ENCODE data around the gene ERN2.

The ERN2 gene

GRCh38 chr16:23706439-23706838, 6.6 kb downstream of the ERN2 start:
- H3K36me3 ChIP-seq (ENCODE audit: insufficient read depth, low read length), result no peaks in the 10 kb centered on the region
- H3K9me3 ChIP-seq (ENCODE audit: low read length), result peaks cover 2% of the 10 kb centered on the region
- H3K4me3 ChIP-seq (ENCODE audit: low read length), result no peak overlapping the region
- H3K27me3 ChIP-seq (ENCODE audit: insufficient read depth, low read length), result peaks cover 6% of the 10 kb centered on the region
- no peaks in the 10 kb centered on the region for H3K4me1 ChIP-seq (ENCODE audit: insufficient read depth, low read length)
- no peak overlapping the region for H2AFZ ChIP-seq (ENCODE audit: low read depth, low read length)

GRCh38 chr16:23705517-23705902, 7.5 kb downstream of the ERN2 start:
- peaks cover 2% of the 10 kb centered on the region for H3K9me3 ChIP-seq (ENCODE audit: low read length)
- peaks cover 4% of the 10 kb centered on the region for H3K27me3 ChIP-seq (ENCODE audit: insufficient read depth, low read length)
- H3K4me3 ChIP-seq (ENCODE audit: low read length), result no peak overlapping the region
- H3K36me3 ChIP-seq (ENCODE audit: insufficient read depth, low read length), result no peaks in the 10 kb centered on the region
- H2AFZ ChIP-seq (ENCODE audit: low read depth, low read length), result no peak overlapping the region
- H3K4me1 ChIP-seq (ENCODE audit: insufficient read depth, low read length), result no peaks in the 10 kb centered on the region

- Histone ChIP-seq H3K27me3 (ENCODE audit: insufficient read depth, low read length) (peaks cover 4% of the 10 kb centered on the region), H3K4me3 (ENCODE audit: low read length) (no peak overlapping the region), H3K36me3 (ENCODE audit: insufficient read depth, low read length) (no peaks in the 10 kb centered on the region), H3K4me1 (ENCODE audit: insufficient read depth, low read length) (no peaks in the 10 kb centered on the region), H2AFZ (ENCODE audit: low read depth, low read length) (no peak overlapping the region), H3K9me3 (ENCODE audit: low read length) (peaks cover 2% of the 10 kb centered on the region)
These were observed 8.1 kb downstream of the ERN2 start for GRCh38 chr16:23704772-23705516.

- Histone ChIP-seq H3K36me3 (ENCODE audit: insufficient read depth, low read length) (no peaks in the 10 kb centered on the region), H3K4me1 (ENCODE audit: insufficient read depth, low read length) (no peaks in the 10 kb centered on the region), H3K27me3 (ENCODE audit: insufficient read depth, low read length) (peaks cover 3% of the 10 kb centered on the region), H2AFZ (ENCODE audit: low read depth, low read length) (no peak overlapping the region), H3K4me3 (ENCODE audit: low read length) (no peak overlapping the region), H3K9me3 (ENCODE audit: low read length) (peaks cover 2% of the 10 kb centered on the region)
These were observed 10.1 kb downstream of the ERN2 start for GRCh38 chr16:23702951-23703350.

- H3K4me3 ChIP-seq (ENCODE audit: low read length), result no peak overlapping the region
- peaks cover 2% of the 10 kb centered on the region for H3K9me3 ChIP-seq (ENCODE audit: low read length)
- H3K27me3 ChIP-seq (ENCODE audit: insufficient read depth, low read length), result no peaks in the 10 kb centered on the region
- H2AFZ ChIP-seq (ENCODE audit: low read depth, low read length), result no peak overlapping the region
- no peaks in the 10 kb centered on the region for H3K4me1 ChIP-seq (ENCODE audit: insufficient read depth, low read length)
- no peaks in the 10 kb centered on the region for H3K36me3 ChIP-seq (ENCODE audit: insufficient read depth, low read length)
These were observed 12.0 kb downstream of the ERN2 start for GRCh38 chr16:23701045-23701444.

- H3K4me1 ChIP-seq (ENCODE audit: insufficient read depth, low read length), result no peaks in the 10 kb centered on the region
- no peak overlapping the region for H3K4me3 ChIP-seq (ENCODE audit: low read length)
- no peaks in the 10 kb centered on the region for H3K36me3 ChIP-seq (ENCODE audit: insufficient read depth, low read length)
- H3K27me3 ChIP-seq (ENCODE audit: insufficient read depth, low read length), result no peaks in the 10 kb centered on the region
- no peak overlapping the region for H2AFZ ChIP-seq (ENCODE audit: low read depth, low read length)
- peaks cover 2% of the 10 kb centered on the region for H3K9me3 ChIP-seq (ENCODE audit: low read length)
These were observed 12.5 kb downstream of the ERN2 start for GRCh38 chr16:23700509-23700908.

GRCh38 chr16:23700093-23700492, 12.9 kb downstream of the ERN2 start:
- no peak overlapping the region for H2AFZ ChIP-seq (ENCODE audit: low read depth, low read length)
- H3K9me3 ChIP-seq (ENCODE audit: low read length), result peaks cover 2% of the 10 kb centered on the region
- no peaks in the 10 kb centered on the region for H3K4me1 ChIP-seq (ENCODE audit: insufficient read depth, low read length)
- H3K4me3 ChIP-seq (ENCODE audit: low read length), result no peak overlapping the region
- no peaks in the 10 kb centered on the region for H3K36me3 ChIP-seq (ENCODE audit: insufficient read depth, low read length)
- H3K27me3 ChIP-seq (ENCODE audit: insufficient read depth, low read length), result no peaks in the 10 kb centered on the region

- H3K36me3 ChIP-seq (ENCODE audit: insufficient read depth, low read length), result no peaks in the 10 kb centered on the region
- no peaks in the 10 kb centered on the region for H3K4me1 ChIP-seq (ENCODE audit: insufficient read depth, low read length)
- no peak overlapping the region for H3K4me3 ChIP-seq (ENCODE audit: low read length)
- no peak overlapping the region for H2AFZ ChIP-seq (ENCODE audit: low read depth, low read length)
- H3K9me3 ChIP-seq (ENCODE audit: low read length), result peaks cover 2% of the 10 kb centered on the region
- no peaks in the 10 kb centered on the region for H3K27me3 ChIP-seq (ENCODE audit: insufficient read depth, low read length)
These were observed 13.9 kb downstream of the ERN2 start for GRCh38 chr16:23699100-23699499.

GRCh38 chr16:23695756-23696155, 17.3 kb downstream of the ERN2 start:
- Histone ChIP-seq H3K36me3 (ENCODE audit: insufficient read depth, low read length) (peaks cover 7% of the 10 kb centered on the region), H3K4me3 (ENCODE audit: low read length) (no peak overlapping the region), H3K4me1 (ENCODE audit: insufficient read depth, low read length) (no peaks in the 10 kb centered on the region), H2AFZ (ENCODE audit: low read depth, low read length) (no peak overlapping the region), H3K27me3 (ENCODE audit: insufficient read depth, low read length) (no peaks in the 10 kb centered on the region), H3K9me3 (ENCODE audit: low read length) (no peaks in the 10 kb centered on the region)

- Histone ChIP-seq H2AFZ (ENCODE audit: low read depth, low read length) (peak overlapping the region; percentile 57), H3K4me1 (ENCODE audit: insufficient read depth, low read length) (no peaks in the 10 kb centered on the region), H3K9me3 (ENCODE audit: low read length) (no peaks in the 10 kb centered on the region), H3K4me3 (ENCODE audit: low read length) (peak overlapping the region; percentile 47), H3K27me3 (ENCODE audit: insufficient read depth, low read length) (no peaks in the 10 kb centered on the region), H3K36me3 (ENCODE audit: insufficient read depth, low read length) (peaks cover 16% of the 10 kb centered on the region)
These were observed 18.2 kb downstream of the ERN2 start for GRCh38 chr16:23694644-23695373.

- Histone ChIP-seq H2AFZ (ENCODE audit: low read depth, low read length) (peak overlapping the region; percentile 57), H3K27me3 (ENCODE audit: insufficient read depth, low read length) (no peaks in the 10 kb centered on the region), H3K9me3 (ENCODE audit: low read length) (no peaks in the 10 kb centered on the region), H3K4me1 (ENCODE audit: insufficient read depth, low read length) (no peaks in the 10 kb centered on the region), H3K4me3 (ENCODE audit: low read length) (peak overlapping the region; percentile 47), H3K36me3 (ENCODE audit: insufficient read depth, low read length) (peaks cover 22% of the 10 kb centered on the region)
These were observed 18.8 kb downstream of the ERN2 start for GRCh38 chr16:23694265-23694643.

- Histone ChIP-seq H3K27me3 (ENCODE audit: insufficient read depth, low read length) (no peaks in the 10 kb centered on the region), H3K4me1 (ENCODE audit: insufficient read depth, low read length) (no peaks in the 10 kb centered on the region), H3K36me3 (ENCODE audit: insufficient read depth, low read length) (peaks cover 41% of the 10 kb centered on the region), H2AFZ (ENCODE audit: low read depth, low read length) (no peak overlapping the region), H3K9me3 (ENCODE audit: low read length) (no peaks in the 10 kb centered on the region), H3K4me3 (ENCODE audit: low read length) (no peak overlapping the region)
These were observed 20.7 kb downstream of the ERN2 start for GRCh38 chr16:23692190-23692837.

GRCh38 chr16:23691483-23692189, 21.4 kb downstream of the ERN2 start:
- no peaks in the 10 kb centered on the region for H3K9me3 ChIP-seq (ENCODE audit: low read length)
- H2AFZ ChIP-seq (ENCODE audit: low read depth, low read length), result no peak overlapping the region
- H3K4me1 ChIP-seq (ENCODE audit: insufficient read depth, low read length), result no peaks in the 10 kb centered on the region
- peaks cover 48% of the 10 kb centered on the region for H3K36me3 ChIP-seq (ENCODE audit: insufficient read depth, low read length)
- H3K27me3 ChIP-seq (ENCODE audit: insufficient read depth, low read length), result no peaks in the 10 kb centered on the region
- no peak overlapping the region for H3K4me3 ChIP-seq (ENCODE audit: low read length)
